ENCODE measurements around the gene HSD17B2.

GRCh38 chr16:82071421-82071820 lies 36.4 kb downstream of the HSD17B2 start:
- TF ChIP-seq CTCF (IDR thresholded peaks at IDR 0.05) (no peak), POLR2A (IDR thresholded peaks at IDR 0.05) (no peak)
